Pulmonary artery endothelial cell (primary cell): ENCODE data around the gene NUFIP1. TPM values are rescaled to one million over a fixed set of nuclear protein-coding genes. Genes with fewer than 3 reads are reported as not detected.

Source experiments
- total RNA-seq: library from RNA; depleted of rRNA; stranded (reverse); fragments of >200 nt; gene quantifications from 2 replicates; pipeline ENCODE4 v1.2.3, GENCODE V29; 2014

Gene NUFIP1
- total RNA-seq, 1 donor from 2014 or later, result 2.5 TPM

Other genes starting within 250 kb of the NUFIP1 start
- gene GPALPP1, start 67 bp upstream of the NUFIP1 start, total RNA-seq, result 28.9 and 30.1 TPM in 2 replicates
- gene GTF2F2, start 131.0 kb upstream of the NUFIP1 start, total RNA-seq, result 23.6 and 25.4 TPM in 2 replicates
- gene KCTD4, start 211.6 kb upstream of the NUFIP1 start, total RNA-seq, result not detected in 2 replicates